Mucosa of stomach (tissue), 1 donor: Measurements from ENCODE around the gene YJU2.
"Not testable (repeated sequence)": the region's sequence is repeated elsewhere in the genome, so short reads cannot be mapped to it uniquely, and the experiment has no call there.

ENCODE experiments used
- H3K27me3 ChIP-seq: one replicate; pipeline ENCODE4 v1.7.0; 2013; ENCODE audit warnings: mild to moderate bottlenecking, low read length; ENCODE audit not compliant: control insufficient read depth, insufficient read depth
- H3K36me3 ChIP-seq: one replicate; pipeline ENCODE4 v1.7.0; 2013; ENCODE audit warnings: low read length; ENCODE audit not compliant: control insufficient read depth, insufficient read depth
- H3K4me1 ChIP-seq: one replicate; pipeline ENCODE4 v1.7.0; 2013; ENCODE audit warnings: mild to moderate bottlenecking, low read length; ENCODE audit not compliant: control insufficient read depth, insufficient read depth
- H3K4me3 ChIP-seq: one replicate; pipeline ENCODE4 v1.7.0; 2013; ENCODE audit warnings: low read length
- H3K9ac ChIP-seq: one replicate; pipeline ENCODE4 v1.7.0; 2013; ENCODE audit warnings: mild to moderate bottlenecking, low read length, moderate library complexity
- H3K9me3 ChIP-seq: one replicate; pipeline ENCODE4 v1.7.0; 2013; ENCODE audit warnings: mild to moderate bottlenecking, low read length, moderate library complexity; ENCODE audit not compliant: control insufficient read depth
- donor health status: Pancreatic carcinoma.

Gene YJU2

GRCh38 chr19:4258181-4258580 is 11.3 kb downstream of the YJU2 start:
- H3K27me3 ChIP-seq = no peaks in the 10 kb centered on the region
- H3K9me3 ChIP-seq = no peaks in the 10 kb centered on the region
- H3K4me3 ChIP-seq = no peak overlapping the region
- peaks cover 24% of the 10 kb centered on the region for H3K36me3 ChIP-seq
- H3K9ac ChIP-seq = no peak overlapping the region
- no peaks in the 10 kb centered on the region for H3K4me1 ChIP-seq

- H3K9me3 ChIP-seq = no peaks in the 10 kb centered on the region
- no peak overlapping the region for H3K4me3 ChIP-seq
- peaks cover 18% of the 10 kb centered on the region for H3K36me3 ChIP-seq
- no peaks in the 10 kb centered on the region for H3K4me1 ChIP-seq
- no peak overlapping the region for H3K9ac ChIP-seq
- H3K27me3 ChIP-seq = no peaks in the 10 kb centered on the region
Observed at GRCh38 chr19:4260613-4261191, 13.8 kb downstream of the YJU2 start.

GRCh38 chr19:4264812-4265211 is 17.9 kb downstream of the YJU2 start:
- H3K4me1 ChIP-seq = peaks cover 5% of the 10 kb centered on the region
- peaks cover 11% of the 10 kb centered on the region for H3K36me3 ChIP-seq

DNA sequence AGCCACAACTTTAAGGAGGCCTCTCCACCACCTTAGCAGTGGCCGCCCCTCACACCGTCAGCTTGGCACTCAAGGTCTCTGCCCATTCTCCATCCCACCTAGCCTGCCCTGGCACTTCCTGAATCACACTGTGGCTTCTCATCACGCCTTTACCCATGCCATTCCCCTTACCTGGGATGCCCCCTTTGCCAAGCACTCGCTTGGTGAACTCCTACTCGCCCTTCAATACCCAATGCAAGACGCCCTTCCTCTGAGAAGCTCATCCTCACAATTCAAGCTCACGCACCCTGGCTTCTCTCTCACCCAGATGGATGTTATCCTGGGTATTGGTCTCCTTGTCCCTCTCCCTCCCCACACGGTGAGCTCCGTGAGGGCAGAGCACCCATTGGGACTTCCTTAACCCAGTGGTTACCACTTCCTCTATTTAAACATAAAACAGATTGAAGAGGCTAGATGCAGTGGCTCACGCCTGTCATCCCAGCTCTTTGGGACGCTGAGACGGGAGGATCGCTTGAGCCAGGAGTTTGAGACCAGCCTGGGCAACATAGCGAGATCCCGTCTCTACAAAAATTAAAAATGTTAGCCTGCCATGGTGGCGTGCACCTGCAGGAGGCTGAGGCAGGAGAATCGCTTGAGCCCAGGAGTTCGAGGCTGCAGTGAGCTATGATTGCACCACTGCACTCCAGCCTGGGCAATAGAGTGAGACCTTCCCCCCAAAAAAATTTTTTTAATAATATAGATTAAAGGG is 19.5 kb downstream of the YJU2 start:
- Histone ChIP-seq H3K36me3 (peaks cover 10% of the 10 kb centered on the region), H3K27me3 (no peaks in the 10 kb centered on the region), H3K4me3 (no peak overlapping the region)

More at GRCh38 chr19:4264812-4265211, 17.9 kb downstream of the YJU2 start:
- Histone ChIP-seq H3K4me3 (no peak overlapping the region), H3K9me3 (no peaks in the 10 kb centered on the region), H3K27me3 (no peaks in the 10 kb centered on the region), H3K9ac (no peak overlapping the region)

GRCh38 chr19:4267101-4267900 is 20.4 kb downstream of the YJU2 start:
- peaks cover 10% of the 10 kb centered on the region for H3K36me3 ChIP-seq

More for the DNA sequence above, 19.5 kb downstream of the YJU2 start:
- Histone ChIP-seq H3K9me3 (no peaks in the 10 kb centered on the region), H3K9ac (no peak overlapping the region), H3K4me1 (peaks cover 5% of the 10 kb centered on the region)

DNA sequence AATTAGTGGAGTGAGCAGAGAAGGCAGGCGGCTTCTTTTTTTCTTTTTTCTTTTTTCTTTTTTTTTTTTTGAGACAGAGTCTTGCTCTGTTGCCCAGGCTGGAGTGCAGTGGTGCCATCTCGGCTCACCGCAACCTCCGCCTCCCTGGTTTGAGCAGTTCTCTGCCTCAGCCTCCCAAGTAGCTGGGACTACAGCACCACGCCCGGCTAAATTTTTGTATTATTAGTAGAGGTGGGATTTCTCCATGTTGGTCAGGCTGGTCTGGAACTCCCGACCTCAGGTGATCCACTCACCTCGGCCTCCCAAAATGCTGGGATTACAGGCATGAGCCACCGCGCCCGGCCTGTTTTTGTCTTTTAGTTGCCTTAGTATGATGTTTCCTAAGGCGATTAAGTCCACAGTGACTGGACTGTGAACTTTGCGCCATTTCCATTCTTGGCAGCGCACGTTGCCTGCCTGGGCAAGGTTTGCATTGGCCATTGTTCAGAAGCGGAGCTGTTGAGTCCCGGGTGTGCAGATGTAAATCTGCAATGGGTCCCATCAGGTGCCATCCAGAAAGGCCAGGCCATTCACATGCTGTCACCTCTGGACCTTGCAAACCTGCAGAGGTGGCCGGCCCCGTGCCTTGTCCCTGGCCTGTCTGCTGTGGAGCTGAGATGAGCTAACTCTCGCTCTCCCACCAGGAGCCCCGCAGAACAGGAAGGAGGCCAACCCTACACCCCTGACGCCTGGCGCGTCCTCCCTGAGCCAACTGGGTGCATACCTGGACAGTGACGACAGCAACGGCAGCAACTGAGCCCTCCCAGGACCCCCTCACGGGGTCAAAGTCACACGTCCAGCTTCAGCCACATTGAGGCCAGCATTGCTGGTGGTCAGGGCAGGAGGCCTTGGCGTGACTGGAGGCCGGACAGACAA is 21.3 kb downstream of the YJU2 start:
- Histone ChIP-seq H3K4me1 (peaks cover 5% of the 10 kb centered on the region), H3K27me3 (no peaks in the 10 kb centered on the region), H3K4me3 (no peak overlapping the region), H3K9ac (no peak overlapping the region), H3K36me3 (peaks cover 10% of the 10 kb centered on the region), H3K9me3 (no peaks in the 10 kb centered on the region)

More at GRCh38 chr19:4267101-4267900, 20.4 kb downstream of the YJU2 start:
- Histone ChIP-seq H3K9me3 (no peaks in the 10 kb centered on the region), H3K9ac (no peak overlapping the region), H3K4me3 (no peak overlapping the region), H3K4me1 (peaks cover 5% of the 10 kb centered on the region), H3K27me3 (no peaks in the 10 kb centered on the region)

DNA sequence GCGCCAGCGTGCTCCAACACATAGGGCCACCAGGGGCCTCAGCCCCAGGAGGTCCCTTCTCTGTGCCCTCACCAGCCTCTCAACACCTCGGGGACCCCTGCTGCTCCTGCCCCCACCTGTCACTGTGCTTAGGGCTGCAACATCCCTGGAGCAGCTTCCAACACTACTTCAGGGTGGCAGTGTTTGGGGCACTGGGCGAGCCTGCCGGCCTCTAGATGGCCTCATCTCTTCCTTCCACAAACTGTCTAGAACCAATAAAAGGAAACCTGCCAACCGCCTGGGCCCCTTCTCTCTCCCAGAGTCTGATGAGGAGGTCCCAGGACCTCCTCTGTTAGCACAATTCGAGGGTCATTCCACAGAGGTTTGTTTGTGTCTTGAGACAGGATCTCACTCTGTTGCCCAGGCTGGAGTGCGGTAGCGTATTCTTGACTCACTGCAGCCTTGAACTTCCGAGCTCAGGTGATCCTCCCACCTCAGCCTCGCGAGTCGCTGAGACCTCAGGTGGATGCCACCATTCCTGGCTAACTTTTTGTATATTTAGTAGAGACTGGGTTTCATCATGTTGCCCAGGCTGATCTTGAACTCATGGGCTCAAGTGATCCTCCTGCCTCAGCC is 22.0 kb downstream of the YJU2 start:
- no peaks in the 10 kb centered on the region for H3K9me3 ChIP-seq
- no peak overlapping the region for H3K9ac ChIP-seq
- H3K36me3 ChIP-seq = peaks cover 10% of the 10 kb centered on the region
- H3K4me3 ChIP-seq = no peak overlapping the region
- H3K4me1 ChIP-seq = peaks cover 5% of the 10 kb centered on the region
- H3K27me3 ChIP-seq = no peaks in the 10 kb centered on the region

GRCh38 chr19:4272894-4273293 is 26.0 kb downstream of the YJU2 start:
- Histone ChIP-seq H3K4me1 (peaks cover 5% of the 10 kb centered on the region), H3K27me3 (peaks cover 6% of the 10 kb centered on the region), H3K9me3 (no peaks in the 10 kb centered on the region), H3K9ac (no peak overlapping the region), H3K4me3 (no peak overlapping the region), H3K36me3 (peaks cover 6% of the 10 kb centered on the region)

DNA sequence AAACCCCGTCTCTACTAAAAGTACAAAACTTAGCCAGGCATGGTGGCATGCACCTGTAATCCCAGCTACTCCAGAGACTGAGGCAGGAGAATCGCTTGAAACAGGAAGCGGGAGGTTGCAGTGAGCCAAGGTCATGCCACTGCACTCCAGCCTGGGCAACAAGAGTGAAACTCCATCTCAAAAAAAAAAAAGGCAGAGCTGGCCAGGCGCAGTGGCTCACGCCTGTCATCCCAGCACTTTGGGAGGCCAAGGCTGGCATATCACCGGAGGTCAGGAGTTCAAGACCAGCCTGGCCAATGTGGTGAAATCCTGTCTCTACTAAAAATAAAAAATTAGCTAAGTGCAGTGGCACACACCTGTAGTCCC is 27.4 kb downstream of the YJU2 start:
- not testable (repeated sequence) for H3K4me1 ChIP-seq, H3K9me3 ChIP-seq, H3K9ac ChIP-seq, H3K4me3 ChIP-seq, H3K36me3 ChIP-seq
- peaks cover 16% of the 10 kb centered on the region for H3K27me3 ChIP-seq

- peaks cover 36% of the 10 kb centered on the region for H3K27me3 ChIP-seq
- no peak overlapping the region for H3K4me3 ChIP-seq
- H3K9ac ChIP-seq = no peak overlapping the region
- H3K9me3 ChIP-seq = no peaks in the 10 kb centered on the region
- H3K4me1 ChIP-seq = no peaks in the 10 kb centered on the region
- no peaks in the 10 kb centered on the region for H3K36me3 ChIP-seq
Observed at GRCh38 chr19:4277191-4277696, 30.4 kb downstream of the YJU2 start.

DNA sequence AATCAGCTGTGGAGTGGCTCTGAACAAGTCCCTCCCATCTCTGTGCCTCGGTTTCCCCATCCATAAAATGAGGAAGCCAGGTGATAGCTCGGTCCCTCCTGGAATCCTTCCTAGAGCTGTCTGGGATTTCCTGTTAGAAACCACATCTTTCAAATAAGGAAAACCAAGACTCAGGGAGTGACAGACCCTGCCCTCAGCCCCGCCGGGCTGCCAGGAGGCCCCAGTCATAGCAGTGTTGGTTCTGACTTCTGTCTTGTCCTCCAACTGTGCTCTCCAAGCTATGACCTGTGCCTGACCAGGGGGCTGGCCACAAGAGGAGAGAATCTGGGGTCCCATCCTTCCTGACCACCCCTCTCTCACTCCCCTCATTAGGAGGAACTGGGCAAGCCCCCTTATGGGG is 31.1 kb downstream of the YJU2 start:
- H3K9me3 ChIP-seq = no peaks in the 10 kb centered on the region
- no peak overlapping the region for H3K9ac ChIP-seq
- H3K27me3 ChIP-seq = peaks cover 36% of the 10 kb centered on the region
- no peaks in the 10 kb centered on the region for H3K4me1 ChIP-seq
- H3K36me3 ChIP-seq = no peaks in the 10 kb centered on the region
- H3K4me3 ChIP-seq = no peak overlapping the region
